DND-41 (cell line): ENCODE data around the gene NEK7.

ENCODE experiments used
- EZH2 ChIP-seq: IDR thresholded peaks from 3 replicates; pipeline ENCODE4 v1.6.1; 2012; ENCODE audit warnings: borderline replicate concordance, low read depth, mild to moderate bottlenecking, moderate library complexity, low read length, inconsistent platforms; ENCODE audit not compliant: severe bottlenecking
- TF ChIP-seq, protein P1 (sequence below): IDR thresholded peaks from 2 replicates; pipeline ENCODE4 v1.5.1; 2012; ENCODE audit warnings: borderline replicate concordance, low read length, moderate library complexity, mild to moderate bottlenecking; ENCODE audit not compliant: poor library complexity, severe bottlenecking; ENCODE audit errors: extremely low read depth

DNA sequence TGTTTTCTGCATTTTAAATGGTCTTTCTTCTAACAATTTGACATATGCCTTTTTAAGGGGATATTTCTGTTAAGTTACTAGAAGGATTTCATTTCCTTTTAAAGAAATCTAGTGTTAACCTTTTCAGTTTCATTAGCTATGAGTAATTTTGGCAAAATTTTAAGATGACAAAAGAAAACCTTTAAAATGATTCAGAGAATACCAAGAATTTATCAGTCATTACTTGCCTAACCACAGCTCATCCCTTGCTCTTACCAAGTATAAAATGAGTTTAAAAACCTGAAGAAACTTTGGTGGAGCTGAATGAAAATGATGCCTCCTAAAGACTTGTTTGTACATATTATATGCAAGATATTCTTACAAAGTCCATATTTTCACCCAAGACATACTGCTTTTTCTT is 101.7 kb downstream of the NEK7 start:
- TF ChIP-seq, protein P1, sequence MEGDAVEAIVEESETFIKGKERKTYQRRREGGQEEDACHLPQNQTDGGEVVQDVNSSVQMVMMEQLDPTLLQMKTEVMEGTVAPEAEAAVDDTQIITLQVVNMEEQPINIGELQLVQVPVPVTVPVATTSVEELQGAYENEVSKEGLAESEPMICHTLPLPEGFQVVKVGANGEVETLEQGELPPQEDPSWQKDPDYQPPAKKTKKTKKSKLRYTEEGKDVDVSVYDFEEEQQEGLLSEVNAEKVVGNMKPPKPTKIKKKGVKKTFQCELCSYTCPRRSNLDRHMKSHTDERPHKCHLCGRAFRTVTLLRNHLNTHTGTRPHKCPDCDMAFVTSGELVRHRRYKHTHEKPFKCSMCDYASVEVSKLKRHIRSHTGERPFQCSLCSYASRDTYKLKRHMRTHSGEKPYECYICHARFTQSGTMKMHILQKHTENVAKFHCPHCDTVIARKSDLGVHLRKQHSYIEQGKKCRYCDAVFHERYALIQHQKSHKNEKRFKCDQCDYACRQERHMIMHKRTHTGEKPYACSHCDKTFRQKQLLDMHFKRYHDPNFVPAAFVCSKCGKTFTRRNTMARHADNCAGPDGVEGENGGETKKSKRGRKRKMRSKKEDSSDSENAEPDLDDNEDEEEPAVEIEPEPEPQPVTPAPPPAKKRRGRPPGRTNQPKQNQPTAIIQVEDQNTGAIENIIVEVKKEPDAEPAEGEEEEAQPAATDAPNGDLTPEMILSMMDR = no peak
- no peak for TF ChIP-seq EZH2
